HL-60 (cell line): ENCODE results near the gene IFNA21.

Experiments
- CTCF ChIP-seq: IDR thresholded peaks from one replicate; pipeline ENCODE4 v1.5.1; 2011; ENCODE audit warnings: low read length, control low read depth, inconsistent platforms; ENCODE audit not compliant: insufficient read depth
- POLR2AphosphoS5 ChIP-seq: IDR thresholded peaks from 2 replicates; pipeline ENCODE4 v1.6.1; 2012; ENCODE audit warnings: low read depth
- SPI1 ChIP-seq: IDR thresholded peaks from 2 replicates; pipeline ENCODE4 v1.6.1; 2012; ENCODE audit warnings: low read depth, mild to moderate bottlenecking, borderline replicate concordance

GRCh38 chr9:21144603-21145002 lies 21.9 kb downstream of the IFNA21 start:
- no peak for TF ChIP-seq SPI1
- TF ChIP-seq POLR2AphosphoS5, result no peak
- no peak for TF ChIP-seq CTCF
